ENCODE results near the gene PADI2.

PADI2 gene

DNA sequence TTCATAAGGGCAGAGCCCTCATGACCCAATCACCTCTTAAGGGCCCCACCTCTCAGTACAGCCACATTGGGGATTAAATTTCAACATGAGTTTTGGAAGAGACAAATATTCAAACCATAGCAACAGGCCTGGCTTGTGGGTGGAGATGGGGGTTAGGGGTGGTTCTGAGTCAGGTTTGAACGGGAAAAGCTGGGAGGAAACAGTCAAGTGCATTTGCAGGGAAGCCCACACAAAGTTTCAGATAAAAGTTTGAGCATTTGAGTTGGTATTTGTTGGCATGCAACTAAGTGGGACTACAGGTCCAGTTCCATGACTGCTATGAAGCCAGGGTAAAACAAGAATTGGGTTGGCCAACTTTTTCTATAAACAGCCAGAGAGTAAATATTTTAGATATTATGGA is 21.0 kb upstream of the PADI2 start:
- no peak for DNase-seq (ENCODE audit: low read depth, low spot score)

DNA sequence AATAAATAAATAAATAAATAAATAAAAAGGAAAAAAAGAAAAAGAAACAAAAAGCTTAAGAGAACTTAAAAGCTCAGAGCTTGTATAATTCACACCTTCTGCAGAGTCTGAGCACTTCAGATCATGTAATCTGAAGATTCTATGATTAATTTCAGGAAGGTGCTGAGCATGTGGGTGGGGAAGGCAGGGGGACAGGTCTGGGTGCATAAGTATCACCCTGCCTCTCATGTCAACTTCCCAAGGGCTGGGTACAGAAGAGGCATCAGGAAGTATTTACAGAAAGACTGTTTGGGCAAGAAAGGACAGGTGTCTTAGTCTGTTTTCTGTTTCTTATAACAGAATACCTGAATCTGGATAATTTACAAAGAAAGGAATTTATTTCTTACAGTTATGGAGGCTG is 20.4 kb upstream of the PADI2 start:
- no peak for DNase-seq (ENCODE audit: low read depth, low spot score)

DNA sequence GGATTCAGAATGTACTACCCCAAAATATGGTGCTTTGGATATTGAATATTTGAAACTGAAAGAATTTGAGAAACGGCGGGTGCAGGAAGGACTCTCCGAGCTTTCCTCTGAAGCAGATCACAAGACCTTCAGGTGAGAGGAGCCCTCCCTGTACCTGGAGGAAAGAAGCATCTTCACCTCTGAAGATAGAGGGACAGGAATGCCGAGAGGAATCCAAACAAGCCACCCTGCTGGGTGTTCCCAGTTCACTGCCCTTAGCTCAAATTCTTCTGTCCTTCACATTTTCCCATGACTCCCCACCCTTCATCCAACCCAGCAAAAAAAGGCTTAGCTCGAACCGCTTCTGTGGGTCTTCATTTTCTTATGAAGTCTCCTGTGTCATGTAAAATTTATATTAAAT is 18.2 kb upstream of the PADI2 start:
- no peak for DNase-seq (ENCODE audit: low read depth, low spot score)

DNA sequence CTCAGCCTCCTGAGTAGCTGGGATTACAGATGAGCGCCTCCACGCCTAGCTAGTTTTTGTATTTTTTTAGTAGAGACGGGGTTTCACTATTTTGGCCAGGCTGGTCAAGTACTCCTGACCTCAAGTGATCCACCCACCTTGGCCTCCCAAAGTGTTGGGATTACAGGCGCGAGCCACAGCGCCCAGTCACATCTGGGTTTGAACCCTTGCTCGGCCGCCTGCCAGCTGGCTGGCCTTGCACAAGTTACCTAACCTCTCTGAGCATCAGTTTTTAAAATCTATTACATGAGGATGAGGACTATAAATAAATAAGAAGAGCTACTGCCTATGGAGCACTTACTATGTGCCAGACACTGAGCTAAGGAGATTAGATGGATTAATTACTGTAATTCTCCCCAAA is 17.7 kb upstream of the PADI2 start:
- no peak for DNase-seq (ENCODE audit: low read depth, low spot score)

DNA sequence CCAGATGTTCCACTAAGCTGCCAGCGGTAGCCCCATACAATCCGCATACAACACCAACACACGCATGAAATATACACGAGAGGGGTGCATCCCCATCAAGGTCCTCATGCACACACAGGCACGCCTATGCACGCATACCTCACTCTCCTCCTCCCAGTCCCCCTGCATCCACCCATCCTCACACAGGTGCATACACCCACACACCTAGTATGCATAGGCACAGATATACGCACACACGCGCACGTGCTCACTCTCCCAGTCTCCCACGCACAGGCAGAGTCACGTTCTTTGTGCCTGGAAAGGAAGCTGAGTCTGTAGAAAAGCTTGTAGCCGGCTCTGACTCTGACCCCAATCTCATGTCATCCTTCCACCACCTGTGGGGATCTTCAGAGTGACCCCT is 16.9 kb upstream of the PADI2 start:
- no peak for DNase-seq (ENCODE audit: low read depth, low spot score)

DNA sequence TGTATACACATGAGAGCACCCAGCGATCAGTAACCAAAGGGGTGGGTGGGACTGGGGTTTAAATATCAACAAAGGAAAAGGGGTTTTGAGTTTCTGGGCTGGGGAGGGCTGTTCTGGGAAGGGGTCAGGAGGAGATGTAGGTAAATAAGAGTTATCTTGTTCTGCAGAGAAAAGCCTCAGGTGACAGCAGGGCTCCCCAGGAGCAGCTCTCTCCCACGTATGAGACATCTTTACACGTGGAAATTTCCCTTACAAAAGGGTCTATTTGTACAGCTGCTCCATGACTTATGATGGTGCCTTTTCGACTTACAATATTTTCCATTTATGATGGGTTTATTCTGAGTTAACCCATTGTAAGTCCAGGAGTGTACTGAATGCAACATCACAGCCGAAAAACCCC is 16.3 kb upstream of the PADI2 start:
- no peak for DNase-seq (ENCODE audit: low read depth, low spot score)

DNA sequence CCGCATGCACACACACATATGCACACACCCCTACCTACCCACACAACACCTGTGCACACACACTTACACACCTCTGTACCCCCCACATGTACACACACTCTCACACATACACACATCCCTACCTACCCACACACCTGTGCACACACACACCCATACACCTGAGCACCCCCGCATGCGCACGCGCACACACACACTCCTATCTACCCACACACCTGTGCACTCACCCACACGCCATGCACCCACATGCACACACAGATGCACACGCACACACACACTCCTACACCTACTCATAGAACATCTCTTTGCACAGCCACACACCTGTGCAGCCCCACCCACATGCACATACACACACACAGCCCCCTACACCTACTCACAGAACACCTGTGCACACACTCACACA is 15.5 kb upstream of the PADI2 start:
- no peak for DNase-seq (ENCODE audit: low read depth, low spot score)

DNA sequence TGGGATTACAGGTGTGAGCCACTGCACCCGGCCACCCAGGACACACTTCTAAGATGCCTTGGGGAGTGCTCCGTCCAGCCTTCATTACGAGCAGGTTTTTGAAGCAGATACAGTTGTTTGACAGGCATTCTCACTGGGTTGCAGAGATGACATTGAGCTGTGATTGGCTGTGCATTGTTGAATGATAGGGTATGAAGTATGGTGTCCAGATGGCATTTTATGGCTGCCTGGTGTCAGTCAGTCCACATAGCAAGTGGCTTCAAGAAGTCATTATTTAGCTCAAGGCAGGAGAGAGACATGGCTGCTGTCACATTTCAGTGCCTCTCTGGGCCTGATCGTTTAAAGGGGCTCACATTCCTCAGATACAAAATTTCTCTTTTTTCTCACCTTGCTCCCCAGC is 14.8 kb upstream of the PADI2 start:
- no peak for DNase-seq (ENCODE audit: low read depth, low spot score)

DNA sequence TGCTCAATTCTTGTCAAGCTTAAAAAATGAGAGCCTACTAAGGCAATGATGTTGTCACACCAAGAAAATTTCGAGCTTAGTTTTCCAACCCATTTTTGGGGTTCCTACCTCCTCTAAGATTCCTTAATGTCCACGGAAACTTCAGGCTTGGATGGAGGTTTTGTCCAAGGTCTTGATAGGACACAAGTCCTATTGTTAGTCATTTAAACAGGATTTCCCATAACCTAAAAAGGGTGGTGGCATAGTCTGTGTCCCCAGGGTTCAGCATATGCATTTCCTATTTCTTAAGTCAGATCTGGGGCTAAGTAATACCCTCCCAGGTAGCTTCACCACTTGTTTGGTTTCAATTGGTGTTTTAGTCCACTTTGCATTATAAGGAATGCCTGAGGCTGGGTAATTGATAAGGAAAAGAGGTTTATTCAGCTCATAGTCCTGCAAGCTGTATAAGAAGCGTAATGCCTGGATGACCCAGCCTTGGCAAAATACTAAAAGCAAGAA is 10.9 kb upstream of the PADI2 start:
- no peak for DNase-seq (ENCODE audit: low read depth, low spot score)

DNA sequence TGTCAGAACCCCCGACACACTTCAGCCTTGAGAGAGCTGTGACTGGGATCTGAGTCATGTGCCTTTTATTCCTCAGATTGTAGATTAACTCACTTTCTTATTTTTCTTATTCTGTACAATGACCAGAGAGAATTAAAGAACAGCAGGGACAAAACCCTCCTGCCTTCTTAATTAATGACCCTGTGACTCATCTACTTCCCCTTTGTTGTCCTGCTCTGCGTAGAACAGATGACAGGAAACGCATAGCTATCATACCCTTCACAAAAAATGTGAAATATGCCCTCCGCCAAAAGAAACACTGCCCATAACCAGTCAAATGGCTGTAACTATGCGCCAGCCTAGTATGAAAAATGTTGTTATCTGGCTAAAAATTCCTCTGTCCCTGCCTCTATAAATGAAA is 9.1 kb upstream of the PADI2 start:
- no peak for DNase-seq (ENCODE audit: low read depth, low spot score)

DNA sequence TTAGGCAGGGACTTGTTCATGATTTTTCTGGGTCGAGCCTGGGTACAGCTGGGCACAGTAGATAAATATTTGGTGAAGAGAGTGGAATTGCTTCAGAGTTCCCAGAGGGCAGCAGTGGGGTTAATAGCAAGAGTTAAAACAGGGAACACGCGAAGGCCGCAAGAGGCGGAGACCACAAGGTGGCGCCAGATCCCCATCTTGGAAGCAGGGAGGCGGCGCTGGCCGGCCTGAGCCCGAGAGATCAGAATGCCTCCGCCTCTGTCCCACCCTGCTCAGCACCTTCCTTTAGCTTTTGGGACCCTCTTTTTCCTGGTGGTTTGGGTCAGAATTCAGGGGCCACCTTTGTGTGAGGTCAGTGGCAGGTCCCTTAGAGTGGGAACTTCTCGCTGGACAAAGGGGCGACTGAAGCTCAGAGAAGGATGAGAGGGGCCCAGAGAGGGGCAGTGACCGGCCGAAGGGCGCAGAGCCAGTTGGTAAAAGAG is 6.5 kb upstream of the PADI2 start:
- peak; percentile 66 for DNase-seq (ENCODE audit: low read depth, low spot score)

DNA sequence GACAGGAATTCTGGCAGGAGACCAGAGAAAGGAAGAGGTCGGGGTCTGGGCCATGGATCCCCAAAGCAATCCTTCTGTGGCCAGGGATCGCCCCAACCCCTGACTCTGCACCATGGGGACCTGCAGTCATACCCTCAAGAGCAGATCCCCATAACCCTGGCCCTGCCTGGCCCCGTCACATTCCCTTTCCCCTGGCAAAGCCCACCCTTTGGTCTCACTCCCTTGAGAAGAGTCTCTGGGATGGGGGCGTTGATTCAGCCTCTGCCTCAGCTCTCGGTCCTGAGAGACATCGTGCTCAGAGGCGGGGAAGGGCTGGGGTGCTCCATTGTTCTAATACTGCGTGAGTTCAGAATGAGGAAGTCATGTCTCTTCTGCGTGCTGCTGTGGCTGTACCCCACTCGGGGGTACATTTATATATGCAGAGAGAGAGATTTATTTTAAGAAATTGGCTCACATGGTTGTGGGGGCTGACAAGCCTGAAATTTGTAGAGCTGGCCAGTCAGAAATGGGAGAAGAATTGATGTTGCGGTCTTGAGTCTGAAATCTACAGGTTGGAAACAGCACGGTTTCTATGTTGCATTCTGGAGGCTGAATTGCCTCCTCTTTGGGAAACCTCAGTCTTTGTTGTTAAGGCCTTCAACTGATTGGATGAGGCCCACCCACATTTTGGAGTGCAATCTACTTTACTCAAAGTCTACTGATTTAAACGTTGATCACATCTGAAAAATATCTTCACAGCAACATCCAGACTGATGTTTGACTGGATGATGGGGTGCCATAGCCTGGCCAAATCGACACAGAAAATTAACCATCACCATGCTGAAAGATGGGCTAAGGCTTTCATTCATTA is 4.2 kb upstream of the PADI2 start:
- DNase-seq (ENCODE audit: low read depth, low spot score): no peak

DNA sequence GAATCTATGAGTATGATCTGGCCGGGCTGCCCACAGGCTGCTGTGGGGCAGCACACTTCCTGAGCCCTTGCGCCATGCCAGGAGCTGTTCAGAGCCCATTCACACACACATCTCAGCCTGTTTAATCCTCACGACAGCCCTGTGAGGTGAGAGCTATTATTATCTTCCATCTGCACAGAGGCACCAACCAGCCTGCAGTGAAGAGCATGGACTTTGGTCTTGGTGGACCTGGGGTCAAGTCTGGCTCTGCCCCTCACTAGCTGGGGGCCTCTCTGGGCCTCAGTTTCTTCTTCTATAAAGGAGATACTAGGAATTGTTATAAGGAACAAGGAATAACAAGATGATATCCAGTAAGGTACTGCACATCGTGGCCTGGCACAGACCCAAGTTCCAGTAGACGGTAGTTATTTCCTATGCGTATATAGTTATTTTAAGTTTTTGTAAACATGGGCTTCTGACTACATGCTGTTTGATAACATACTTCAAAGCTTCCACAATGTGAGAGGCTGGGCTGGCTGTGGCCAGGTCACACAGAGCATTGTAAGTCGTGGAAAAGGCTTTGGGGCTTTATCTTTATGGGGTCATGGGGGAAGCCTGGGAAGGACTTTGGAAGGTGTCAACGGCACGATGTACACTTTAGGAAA is 3.4 kb upstream of the PADI2 start:
- no peak for DNase-seq (ENCODE audit: low read depth, low spot score)

DNA sequence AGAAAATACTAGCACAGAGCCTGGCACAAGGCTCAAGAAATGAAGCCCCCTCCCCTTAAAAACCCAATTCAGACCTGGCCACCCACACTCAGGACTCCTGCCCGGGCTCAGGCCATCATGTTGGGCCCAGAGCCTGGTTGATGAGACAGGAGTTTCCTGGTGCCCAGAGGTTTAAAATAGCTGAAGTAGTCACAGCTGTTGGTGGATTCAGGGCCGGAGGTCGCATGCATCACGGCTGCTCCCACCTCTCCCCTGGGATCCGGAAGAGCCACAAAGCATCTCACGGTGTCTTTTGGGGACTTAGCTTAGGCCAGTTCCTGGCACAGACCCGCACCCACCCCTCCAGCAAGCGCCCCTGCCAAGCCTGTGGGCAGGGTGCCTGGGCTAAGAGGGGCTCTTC is 2.6 kb upstream of the PADI2 start:
- no peak for DNase-seq (ENCODE audit: low read depth, low spot score)

DNA sequence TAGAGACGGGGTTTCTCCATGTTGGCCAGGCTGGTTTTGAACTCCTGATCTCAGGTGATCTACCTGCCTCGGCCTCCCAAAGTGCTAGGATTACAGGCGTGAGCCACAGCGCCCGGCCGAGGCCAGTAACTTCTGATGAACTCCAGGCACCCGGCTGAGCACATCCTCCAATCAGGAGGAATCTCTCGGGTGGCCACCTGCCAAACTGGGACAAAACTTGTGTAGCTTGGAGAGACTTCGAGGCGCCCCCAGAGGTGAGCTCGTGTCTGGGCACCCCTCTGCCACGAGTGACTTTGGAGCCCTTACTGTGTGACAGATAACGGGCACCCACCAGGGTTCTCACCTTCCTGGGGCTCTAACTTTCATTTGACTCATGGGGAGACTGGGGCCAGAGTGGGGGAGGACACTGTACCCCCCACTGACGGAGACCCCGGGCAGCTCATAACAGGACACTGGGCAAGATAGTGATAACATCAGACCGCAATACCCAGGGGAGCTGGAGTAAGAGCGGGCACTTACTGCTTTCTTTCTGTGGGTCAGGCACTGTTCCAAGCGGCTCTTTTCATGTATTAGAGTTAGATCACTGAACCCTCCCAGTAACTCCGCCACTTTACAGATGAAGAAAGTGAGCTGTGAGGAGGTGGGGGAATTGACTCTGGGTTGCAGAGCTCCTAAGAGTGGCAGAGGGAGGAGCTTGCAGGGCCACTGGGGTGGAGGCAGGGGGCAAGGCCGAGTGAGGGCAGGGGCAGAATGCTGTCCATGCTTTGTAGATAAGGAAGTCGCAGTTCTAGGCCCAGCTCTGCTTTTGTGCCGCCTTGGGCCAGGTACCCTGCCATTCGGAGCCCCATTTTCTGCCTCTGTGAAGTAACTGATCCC is 1.9 kb upstream of the PADI2 start:
- DNase-seq (ENCODE audit: low read depth, low spot score): no peak

DNA sequence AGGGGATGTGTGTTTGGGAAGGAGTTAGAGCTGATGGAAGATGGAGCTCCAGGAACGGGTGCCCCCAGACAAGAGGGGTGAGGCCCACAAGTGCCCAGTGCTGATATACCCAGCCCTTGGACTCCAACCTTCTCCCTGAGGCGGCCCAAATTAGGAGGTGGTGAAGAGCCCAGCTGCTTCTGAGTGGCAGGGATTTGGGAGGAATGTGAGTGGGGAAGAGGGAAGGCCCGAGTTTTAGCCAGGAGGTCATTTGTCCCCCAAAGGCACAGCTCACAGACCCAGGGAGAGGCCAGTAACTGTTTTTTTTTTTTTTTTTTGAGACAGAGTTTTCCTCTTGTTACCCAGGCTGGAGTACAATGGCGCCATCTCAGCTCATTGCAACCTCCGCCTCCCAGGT is 1.2 kb upstream of the PADI2 start:
- no peak for DNase-seq (ENCODE audit: low read depth, low spot score)

DNA sequence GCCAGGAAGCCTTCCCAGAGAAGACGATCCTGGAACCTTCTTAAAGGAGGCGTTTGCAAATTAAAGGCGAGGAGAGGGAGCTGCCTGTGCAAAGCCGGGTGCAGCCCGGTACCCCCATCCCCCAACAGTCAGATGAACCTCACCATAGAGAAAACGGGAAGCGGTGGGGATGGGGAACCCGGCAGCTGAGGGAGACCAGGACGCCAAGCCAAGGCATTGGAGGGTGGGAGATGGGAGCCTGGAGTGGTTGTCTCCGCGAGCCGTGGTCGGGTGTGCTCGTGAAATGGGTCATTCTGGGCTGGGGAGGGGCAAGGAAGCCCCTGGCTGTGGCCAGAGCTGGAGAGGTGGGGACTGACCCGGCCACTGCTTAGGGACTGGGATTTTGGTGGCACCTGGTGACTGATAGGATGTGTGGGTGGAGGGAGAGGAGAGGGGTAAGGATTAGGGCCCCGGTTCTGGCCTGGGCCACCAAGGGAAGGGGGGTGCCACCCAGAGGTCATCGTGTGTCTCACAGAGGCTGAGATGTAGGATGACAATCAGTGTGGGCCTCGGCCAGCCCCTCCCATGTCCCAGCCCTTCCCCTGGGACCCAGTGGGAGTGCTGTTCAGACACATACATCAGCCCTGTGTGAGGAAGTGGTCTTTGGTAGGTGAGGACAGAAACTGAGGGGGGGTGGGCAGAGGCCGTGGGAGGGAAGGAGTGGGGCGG is 676 bp upstream of the PADI2 start:
- no peak for DNase-seq (ENCODE audit: low read depth, low spot score)

DNA sequence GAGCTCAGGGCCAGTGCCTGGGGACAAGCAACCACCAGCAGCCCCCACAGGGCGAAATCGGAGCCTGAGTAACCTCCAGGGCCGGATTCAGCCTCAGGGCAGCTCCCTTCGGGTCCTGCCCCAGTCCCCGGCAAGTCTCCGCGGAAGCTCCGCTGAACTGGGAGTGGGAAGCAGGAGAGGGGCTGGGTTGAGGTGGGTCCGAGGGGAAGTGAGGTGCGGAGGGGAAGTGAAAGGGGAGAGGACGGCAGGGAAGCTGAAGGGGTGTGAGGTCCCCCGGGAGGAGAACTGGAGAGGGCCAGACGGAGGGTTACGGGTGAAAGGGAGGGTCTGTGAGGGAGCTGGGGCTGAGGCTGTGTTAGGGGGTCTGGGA is 560 bp downstream of the PADI2 start:
- no peak for DNase-seq (ENCODE audit: low read depth, low spot score)

DNA sequence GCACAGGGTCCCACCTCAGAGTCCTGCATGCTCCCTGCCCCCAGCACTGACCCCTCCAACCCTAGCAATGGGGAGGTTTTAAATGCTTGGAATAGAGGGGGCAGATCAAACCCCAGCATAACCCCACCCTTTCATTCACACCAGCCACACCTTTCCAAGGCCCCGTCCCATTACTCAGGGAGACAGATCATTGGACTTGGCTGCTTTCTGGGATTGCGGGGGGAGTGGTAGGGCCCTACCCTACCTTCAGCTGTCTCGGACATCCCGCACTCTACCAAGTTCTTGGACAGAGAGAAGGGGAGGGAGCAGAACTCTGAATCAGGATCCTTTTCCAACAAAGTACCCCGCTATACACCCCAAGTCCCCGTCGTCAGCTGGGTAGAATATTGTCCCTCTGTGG is 983 bp downstream of the PADI2 start:
- DNase-seq (ENCODE audit: low read depth, low spot score): no peak

DNA sequence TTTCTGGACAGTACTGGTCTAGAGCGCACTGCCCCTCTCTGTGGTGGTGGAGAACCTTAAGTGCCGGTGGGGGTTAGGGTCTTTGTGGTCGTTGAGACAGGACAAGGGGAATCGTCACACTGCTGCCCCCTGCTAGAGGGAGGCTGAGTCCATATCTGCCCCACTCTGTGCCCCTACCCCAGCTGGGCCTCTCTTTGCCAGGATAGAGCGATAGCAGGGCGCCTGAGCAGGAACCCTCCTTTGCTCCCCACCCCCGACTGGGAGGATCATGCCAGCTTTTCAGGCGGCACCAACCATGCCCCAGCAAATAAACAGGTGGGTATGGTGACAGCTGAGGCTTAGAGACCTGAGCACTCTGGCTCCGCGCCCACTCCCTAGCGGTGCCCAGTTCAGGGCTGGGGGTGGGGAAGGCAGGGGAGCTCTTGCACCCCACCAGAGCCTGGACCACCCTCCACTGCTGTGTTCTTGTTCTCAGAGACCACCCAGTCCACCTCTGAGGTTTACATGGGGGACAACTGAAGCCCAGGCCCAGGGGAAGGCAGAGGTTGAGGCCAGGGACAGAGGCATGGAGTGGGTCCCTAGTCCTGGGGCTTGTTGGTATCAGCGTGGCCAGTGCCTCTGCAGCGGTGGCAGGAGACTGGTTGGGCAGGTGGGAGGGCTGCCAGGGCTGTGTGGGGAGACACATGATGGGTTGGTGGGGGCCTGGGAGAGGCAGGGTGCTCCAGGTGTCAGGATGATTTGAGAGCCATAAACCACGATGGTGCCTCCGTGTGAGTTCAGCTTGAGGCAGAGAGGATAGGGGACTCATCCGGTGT is 1.6 kb downstream of the PADI2 start:
- no peak for DNase-seq (ENCODE audit: low read depth, low spot score)

DNA sequence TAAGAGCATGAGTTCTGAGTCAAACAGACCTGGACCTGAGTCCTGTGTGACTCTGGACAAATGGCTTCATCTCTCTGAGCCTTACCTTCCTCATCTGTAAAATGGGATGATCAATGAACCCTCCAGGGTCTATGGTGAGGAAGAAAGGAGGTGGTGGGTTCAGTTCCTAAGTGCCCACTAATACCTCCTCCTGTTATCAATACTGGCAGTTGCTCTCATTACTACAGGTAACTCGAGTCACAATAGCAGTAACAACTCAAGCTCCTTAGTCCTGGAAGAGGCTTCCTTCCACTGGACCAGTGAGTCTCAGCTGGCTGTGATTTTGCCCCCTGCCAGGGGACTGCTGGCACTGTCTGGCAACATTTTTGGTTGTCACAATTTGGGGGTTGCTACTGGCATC is 2.6 kb downstream of the PADI2 start:
- DNase-seq (ENCODE audit: low read depth, low spot score): no peak
